HCT116 (cell line): ENCODE results near the gene SYT3. TPM values are rescaled to one million over a fixed set of nuclear protein-coding genes. Genes with fewer than 3 reads are reported as not detected.
A peak's percentile ranks its signal among the peaks of the same experiment; 100 is the strongest.

ENCODE experiments used
- ATAC-seq: fragments of 200-7000 bp; cut with Tn5 transposase; 2 replicates; pipeline ENCODE4 v1.9.1; 2020; ENCODE audit warnings: mild to moderate bottlenecking, moderate library complexity
- BruUV-seq: library from RNA; stranded (reverse); fragments of 400-500 nt; replicated peaks from 2 replicates; lab custom pipeline; 2021; lab: Mats Ljungman, UMichigan
- CTCF ChIA-PET: fragments of 300-600 bp; sonication (Branson Sonifier 250); formaldehyde crosslinking; loops from one replicate; lab custom pipeline; 2021; ENCODE audit warnings: antibody characterized with exemption; lab: Charles Lee
- POLR2A ChIA-PET: fragments of 300-600, 350-600 bp; sonication (Branson Sonifier 250); formaldehyde crosslinking; loops from one replicate; lab custom pipeline; 2021; ENCODE audit warnings: antibody characterized with exemption; lab: Charles Lee
- RAD21 ChIA-PET, 2 experiments: fragments of 300-600 bp; sonication (Branson Sonifier 250); formaldehyde crosslinking; loops; one replicate each; lab custom pipeline; 2023; ENCODE audit warnings: low total read pairs in 2 of 2; ENCODE audit not compliant: uncharacterized antibody in 2 of 2, unreplicated experiment in 2 of 2, low non-redundant PET in 1 of 2; lab: Charles Lee
- DNase-seq: peaks from one replicate; pipeline ENCODE4 v3.0.0-alpha.2; 2010; ENCODE audit warnings: low read depth, low spot score
- H2AFZ ChIP-seq: fragments of 200-600 bp; shearing (Covaris generic), sonication (generic); 2 replicates; pipeline ENCODE4 v1.6.1; 2017; ENCODE audit warnings: low read depth, mixed run types, mixed read lengths, antibody characterized with exemption, low read length; ENCODE audit not compliant: poor library complexity, severe bottlenecking
- H3K27ac ChIP-seq: 2 replicates; pipeline ENCODE4 v1.5.1; 2012; ENCODE audit warnings: low read depth, low read length
- H3K27me3 ChIP-seq: fragments of 200-600 bp; sonication (generic); 2 replicates; pipeline ENCODE4 v1.6.1; 2016; ENCODE audit warnings: mixed run types, low read length, mixed read lengths; ENCODE audit not compliant: insufficient read depth
- H3K36me3 ChIP-seq, 2 experiments: fragments of 200-500 bp in 1 of 2; fragments of 200-600 bp in 1 of 2; sonication (Bioruptor generic) in 1 of 2; sonication (generic) in 1 of 2; 2 replicates each; pipeline versions ENCODE4 v1.5.1 to v1.6.1; 2014 to 2016; ENCODE audit warnings: low read length in 2 of 2, inconsistent platforms in 1 of 2, mixed read lengths in 1 of 2, mixed run types in 1 of 2; ENCODE audit not compliant: insufficient read depth in 2 of 2, control insufficient read depth in 1 of 2
- H3K4me1 ChIP-seq, 2 experiments: fragments of 200-600 bp in 1 of 2; sonication (generic) in 1 of 2; 2 replicates each; pipeline versions ENCODE4 v1.5.1 to v1.6.1; 2012 to 2017; ENCODE audit warnings: low read length in 2 of 2, inconsistent platforms in 1 of 2, mild to moderate bottlenecking in 1 of 2, mixed read lengths in 1 of 2, mixed run types in 1 of 2, moderate library complexity in 1 of 2; ENCODE audit not compliant: insufficient read depth in 2 of 2, control insufficient read depth in 1 of 2
- H3K4me2 ChIP-seq: fragments of 200-600 bp; sonication (generic); 2 replicates; pipeline ENCODE4 v1.6.1; 2017; ENCODE audit warnings: mixed run types, low read length, mixed read lengths
- H3K4me3 ChIP-seq, 2 experiments: fragments of 200-600 bp in 1 of 2; sonication (generic) in 1 of 2; replicated peaks in 1 of 2; 2 replicates each; pipeline ENCODE4 v1.5.1; 2011 to 2016; ENCODE audit warnings: low read length in 2 of 2, control low read depth in 1 of 2, low read depth in 1 of 2, mild to moderate bottlenecking in 1 of 2, mixed read lengths in 1 of 2, mixed run types in 1 of 2
- H3K79me2 ChIP-seq: fragments of 200-600 bp; sonication (generic); 2 replicates; pipeline ENCODE4 v1.6.1; 2017; ENCODE audit warnings: mild to moderate bottlenecking, mixed run types, low read length, moderate library complexity, mixed read lengths; ENCODE audit not compliant: insufficient read depth
- H3K9ac ChIP-seq: fragments of 200-600 bp; sonication (generic); 2 replicates; pipeline ENCODE4 v1.6.1; 2016; ENCODE audit warnings: low read length, mixed read lengths
- H3K9me2 ChIP-seq: fragments of 200-600 bp; sonication (generic), shearing (Covaris generic); 2 replicates; pipeline ENCODE4 v1.6.1; 2017; ENCODE audit warnings: mixed run types, mild to moderate bottlenecking, moderate library complexity; ENCODE audit not compliant: insufficient read depth
- H3K9me3 ChIP-seq, 2 experiments: fragments of 200-500 bp in 1 of 2; fragments of 200-600 bp in 1 of 2; sonication (Bioruptor generic) in 1 of 2; sonication (generic) in 1 of 2; 2 replicates each; pipeline ENCODE4 v1.6.1; 2014 to 2017; ENCODE audit warnings: low read length in 2 of 2, mixed read lengths in 2 of 2, inconsistent platforms in 1 of 2, low read depth in 1 of 2, mild to moderate bottlenecking in 1 of 2, mixed run types in 1 of 2, moderate library complexity in 1 of 2; ENCODE audit not compliant: control insufficient read depth in 1 of 2, insufficient read depth in 1 of 2
- H4K20me1 ChIP-seq: fragments of 200-600 bp; sonication (generic), shearing (Covaris generic); 2 replicates; pipeline ENCODE4 v1.6.1; 2017; ENCODE audit warnings: mixed run types, mild to moderate bottlenecking, moderate library complexity; ENCODE audit not compliant: insufficient read depth
- ATF3 ChIP-seq: IDR thresholded peaks from 2 replicates; pipeline ENCODE4 v1.6.1; 2012
- CBX3 ChIP-seq: IDR thresholded peaks from 2 replicates; pipeline ENCODE4 v1.6.1; 2012; ENCODE audit warnings: low read depth
- CEBPB ChIP-seq: IDR thresholded peaks from 2 replicates; pipeline ENCODE4 v1.6.1; 2012; ENCODE audit warnings: low read depth
- CTCF ChIP-seq, 3 experiments: fragments of 200-600 bp in 1 of 3; sonication (generic) in 1 of 3; IDR thresholded peaks in 2 of 3; conservative IDR thresholded peaks in 1 of 3; 2 replicates each; pipeline ENCODE4 v1.5.1; 2012 to 2017; ENCODE audit warnings: low read depth in 2 of 3, low read length in 2 of 3, antibody characterized with exemption in 1 of 3, borderline replicate concordance in 1 of 3, control low read depth in 1 of 3, mild to moderate bottlenecking in 1 of 3, mixed read lengths in 1 of 3, mixed run types in 1 of 3, moderate library complexity in 1 of 3; ENCODE audit not compliant: insufficient read depth in 1 of 3
- EGR1 ChIP-seq: IDR thresholded peaks from 2 replicates; pipeline ENCODE4 v1.6.1; 2012; ENCODE audit warnings: low read depth
- ELF1 ChIP-seq: IDR thresholded peaks from 2 replicates; pipeline ENCODE4 v1.6.1; 2012; ENCODE audit warnings: low read depth, borderline replicate concordance
- EZH2 ChIP-seq: fragments of 200-600 bp; sonication (generic); IDR thresholded peaks from 2 replicates; pipeline ENCODE4 v1.6.1; 2017; ENCODE audit warnings: antibody characterized with exemption, mixed run types
- EZH2phosphoT487 ChIP-seq: fragments of 200-600 bp; IDR thresholded peaks from 2 replicates; pipeline ENCODE4 v1.6.1; 2018; ENCODE audit warnings: antibody characterized with exemption, borderline replicate concordance
- FOSL1 ChIP-seq: IDR thresholded peaks from 2 replicates; pipeline ENCODE4 v1.6.1; 2012; ENCODE audit warnings: low read depth
- JUND ChIP-seq: IDR thresholded peaks from 2 replicates; pipeline ENCODE4 v1.6.1; 2012
- MAX ChIP-seq: IDR thresholded peaks from 2 replicates; pipeline ENCODE4 v1.6.1; 2012
- POLR2AphosphoS5 ChIP-seq: IDR thresholded peaks from 2 replicates; pipeline ENCODE4 v1.6.1; 2011; ENCODE audit warnings: mild to moderate bottlenecking, low read depth, low read length, moderate library complexity
- REST ChIP-seq: IDR thresholded peaks from 2 replicates; pipeline ENCODE4 v1.6.1; 2012; ENCODE audit warnings: low read depth
- SP1 ChIP-seq: IDR thresholded peaks from 2 replicates; pipeline ENCODE4 v1.6.1; 2012; ENCODE audit warnings: low read depth
- SRF ChIP-seq: IDR thresholded peaks from 2 replicates; pipeline ENCODE4 v1.6.1; 2012; ENCODE audit warnings: low read depth
- TCF7L2 ChIP-seq: IDR thresholded peaks from 2 replicates; pipeline ENCODE4 v1.7.0; 2011; ENCODE audit warnings: borderline replicate concordance, inconsistent platforms; ENCODE audit not compliant: insufficient read depth, insufficient read length; ENCODE audit errors: extremely low read depth
- YY1 ChIP-seq: IDR thresholded peaks from 2 replicates; pipeline ENCODE4 v1.6.1; 2011; ENCODE audit warnings: low read length, low read depth, moderate library complexity, mild to moderate bottlenecking; ENCODE audit not compliant: insufficient replicate concordance; ENCODE audit errors: extremely low read depth
- ZBTB33 ChIP-seq: IDR thresholded peaks from 2 replicates; pipeline ENCODE4 v1.6.1; 2011; ENCODE audit warnings: mild to moderate bottlenecking, low read length, moderate library complexity; ENCODE audit not compliant: insufficient replicate concordance; ENCODE audit errors: extremely low read depth
- ZFX ChIP-seq: fragments of 450-650 bp; IDR thresholded peaks from 2 replicates; pipeline ENCODE4 v1.6.1; 2017
- intact Hi-C: fragments of 100-400 bp; cut with micrococcal nuclease; formaldehyde crosslinking; loops from 2 replicates; pipeline ENCODE4 v1.10.0; 2022
- total RNA-seq: library from RNA; stranded (reverse); gene quantifications from one replicate; pipeline ENCODE4 v1.2.1, GENCODE V29; 2021; ENCODE audit not compliant: unreplicated experiment

SYT3 gene
- total RNA-seq, 1 experiment from 2014 or later: 4.6 TPM

- Histone ChIP-seq H3K9ac (no peak overlapping the region), H3K79me2 (no peaks in the 10 kb centered on the region), H3K4me1 (peaks cover 0 to 27% of the 10 kb centered on the region in 2 experiments; a peak in 3 of 4 replicates), H3K36me3 (no peaks in the 10 kb centered on the region), H2AFZ (no peak overlapping the region), H3K9me3 (no peaks in the 10 kb centered on the region), H3K4me2 (peak overlapping the region; percentile 92), H3K9me2 (no peaks in the 10 kb centered on the region), H4K20me1 (no peaks in the 10 kb centered on the region), H3K27me3 (no peaks in the 10 kb centered on the region), H3K4me3 (peak overlapping the region; percentile 11 to 74), H3K27ac (0 out of 2 replicates have a peak overlapping the region, but pooled peaks have one; percentile 81)
- no TSS peak for BruUV-seq
- ChIA-PET RAD21 (no interaction called here), POLR2A (no interaction called here), CTCF (no interaction called here)
- no peak for DNase-seq
- intact Hi-C loops: loop anchor here (5.0 to 10.0 kb wide), 2 partner anchors 125 to 292 kb away; partner anchors contain the start of gene NAPSA
- no peak for ATAC-seq
- TF ChIP-seq CEBPB: no peak
- no peak for TF ChIP-seq ZBTB33
- TF ChIP-seq CTCF (IDR thresholded peaks at IDR 0.05 in 2 of 3, conservative IDR thresholded peaks at IDR 0.05 in 1 of 3; ENCODE audit: borderline replicate concordance in 1 of 3, insufficient read depth in 1 of 3, low read depth in 2 of 3, low read length in 2 of 3): no peak
- TF ChIP-seq EZH2: no peak
- no peak for TF ChIP-seq FOSL1
- no peak for TF ChIP-seq EGR1
- no peak for TF ChIP-seq ELF1
- no peak for TF ChIP-seq SRF
- TF ChIP-seq SP1: no peak
- no peak for TF ChIP-seq TCF7L2
- TF ChIP-seq POLR2AphosphoS5: no peak
- no peak for TF ChIP-seq JUND
- no peak for TF ChIP-seq EZH2phosphoT487
- TF ChIP-seq MAX: no peak; the same call in 1 of the 2 replicates
- TF ChIP-seq YY1: no peak
- TF ChIP-seq REST: no peak
- TF ChIP-seq ZFX: no peak
- no peak for TF ChIP-seq CBX3
- no peak for TF ChIP-seq ATF3
Observed at GRCh38 chr19:50659318-50660087, 19.8 kb upstream of the SYT3 start.
